Astrocyte (in vitro differentiated cells and primary cell): ENCODE results near the gene ZNF44.

Experiments used
- EZH2 ChIP-seq: IDR thresholded peaks from 2 replicates; pipeline ENCODE4 v1.6.1; 2012; ENCODE audit warnings: mild to moderate bottlenecking, low read length, inconsistent platforms; ENCODE audit not compliant: insufficient read depth
- TF ChIP-seq, protein P1 (sequence below): IDR thresholded peaks from 2 replicates; pipeline ENCODE4 v1.5.1; 2011; ENCODE audit warnings: low read depth, mild to moderate bottlenecking, inconsistent platforms, low read length, moderate library complexity; ENCODE audit not compliant: insufficient read depth

DNA sequence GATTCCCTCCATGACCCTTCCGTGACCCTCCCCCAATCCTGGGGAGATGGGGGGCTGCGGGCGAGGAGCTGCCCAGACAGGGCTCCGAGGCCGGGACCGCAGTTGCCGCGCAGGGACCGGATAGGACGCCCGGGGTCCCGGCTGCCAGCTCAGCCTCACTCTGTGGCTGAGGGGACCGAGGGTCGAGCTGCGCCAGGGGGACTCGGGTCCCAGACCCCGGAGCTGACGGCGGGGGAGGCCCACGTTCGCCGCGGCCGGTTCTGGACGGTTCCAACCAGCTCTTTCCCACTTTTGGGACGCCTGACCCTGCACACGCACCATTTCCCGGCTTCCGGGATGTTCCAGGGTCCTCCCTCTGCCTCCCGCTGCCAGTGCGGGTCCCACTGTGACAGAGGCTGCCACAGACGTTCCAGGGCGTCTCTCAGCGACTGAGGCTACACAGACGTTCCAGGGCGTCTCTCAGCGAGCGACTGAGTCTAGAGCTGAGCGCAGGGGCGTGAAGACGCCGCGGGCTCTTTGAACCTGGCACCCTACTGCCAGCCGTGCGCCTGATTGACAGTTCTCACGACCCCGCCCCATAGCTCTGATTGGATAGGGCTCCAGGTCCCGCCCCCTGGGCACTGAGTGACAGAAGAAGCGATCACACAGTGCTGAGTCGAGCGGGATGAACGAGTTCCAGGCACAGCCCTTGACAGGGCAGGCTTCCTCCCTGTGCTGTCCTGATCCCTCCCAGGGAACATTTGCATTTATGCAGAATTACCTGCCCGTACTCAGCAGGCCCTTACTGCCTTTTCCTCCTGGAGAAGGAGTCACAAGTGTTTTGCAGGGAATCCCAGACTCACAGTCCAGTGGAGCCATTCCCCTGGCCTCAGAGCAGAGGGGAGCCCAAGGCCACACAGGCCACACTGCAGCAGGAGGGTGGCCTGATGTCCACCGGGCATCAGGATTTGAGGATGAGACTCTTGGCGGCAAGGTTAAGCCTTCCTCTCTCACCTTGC lies 38.8 kb upstream of the ZNF44 start, which contains the start of gene ZNF563:
- TF ChIP-seq, protein P1, sequence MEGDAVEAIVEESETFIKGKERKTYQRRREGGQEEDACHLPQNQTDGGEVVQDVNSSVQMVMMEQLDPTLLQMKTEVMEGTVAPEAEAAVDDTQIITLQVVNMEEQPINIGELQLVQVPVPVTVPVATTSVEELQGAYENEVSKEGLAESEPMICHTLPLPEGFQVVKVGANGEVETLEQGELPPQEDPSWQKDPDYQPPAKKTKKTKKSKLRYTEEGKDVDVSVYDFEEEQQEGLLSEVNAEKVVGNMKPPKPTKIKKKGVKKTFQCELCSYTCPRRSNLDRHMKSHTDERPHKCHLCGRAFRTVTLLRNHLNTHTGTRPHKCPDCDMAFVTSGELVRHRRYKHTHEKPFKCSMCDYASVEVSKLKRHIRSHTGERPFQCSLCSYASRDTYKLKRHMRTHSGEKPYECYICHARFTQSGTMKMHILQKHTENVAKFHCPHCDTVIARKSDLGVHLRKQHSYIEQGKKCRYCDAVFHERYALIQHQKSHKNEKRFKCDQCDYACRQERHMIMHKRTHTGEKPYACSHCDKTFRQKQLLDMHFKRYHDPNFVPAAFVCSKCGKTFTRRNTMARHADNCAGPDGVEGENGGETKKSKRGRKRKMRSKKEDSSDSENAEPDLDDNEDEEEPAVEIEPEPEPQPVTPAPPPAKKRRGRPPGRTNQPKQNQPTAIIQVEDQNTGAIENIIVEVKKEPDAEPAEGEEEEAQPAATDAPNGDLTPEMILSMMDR = no peak
- no peak for TF ChIP-seq EZH2
